Neuron (in vitro differentiated cells): ENCODE data around the gene CBLN1.
A peak's percentile ranks its signal among the peaks of the same experiment; 100 is the strongest.

Experiments used
- H2AFZ ChIP-seq: one replicate; pipeline ENCODE4 v1.6.1; 2013; ENCODE audit warnings: low read depth, mild to moderate bottlenecking, inconsistent platforms, low read length, moderate library complexity
- H3K27me3 ChIP-seq: one replicate; pipeline ENCODE4 v1.6.1; 2013; ENCODE audit warnings: low read length; ENCODE audit not compliant: insufficient read depth
- H3K36me3 ChIP-seq: one replicate; pipeline ENCODE4 v1.6.1; 2013; ENCODE audit warnings: low read length; ENCODE audit not compliant: insufficient read depth
- H3K4me1 ChIP-seq: one replicate; pipeline ENCODE4 v1.6.1; 2013; ENCODE audit warnings: low read length; ENCODE audit not compliant: insufficient read depth
- H3K4me3 ChIP-seq: 2 replicates; pipeline ENCODE4 v1.5.1; 2013; ENCODE audit warnings: mild to moderate bottlenecking, low read length, moderate library complexity
- H3K9me3 ChIP-seq: one replicate; pipeline ENCODE4 v1.6.1; 2013; ENCODE audit warnings: low read length

CBLN1 gene

GRCh38 chr16:49281480-49281842 is at the start of gene CBLN1:
TSS of gene CBLN1 (minus strand) at chr16:49281838. CDS start at chr16:49281465, 373 bp downstream.
- Histone ChIP-seq H3K4me1 (peaks cover 10% of the 10 kb centered on the region), H2AFZ (peak within 1 kb of the TSS; percentile 88), H3K27me3 (peaks cover 79% of the 10 kb centered on the region), H3K9me3 (no peaks in the 10 kb centered on the region), H3K36me3 (no peaks in the 10 kb centered on the region), H3K4me3 (peak within 1 kb of the TSS; percentile 60)

GRCh38 chr16:49330562-49331201 is 49.0 kb upstream of the CBLN1 start:
- Histone ChIP-seq H3K27me3 (no peaks in the 10 kb centered on the region), H3K9me3 (no peaks in the 10 kb centered on the region), H3K36me3 (no peaks in the 10 kb centered on the region), H3K4me3 (no peak overlapping the region), H2AFZ (no peak overlapping the region), H3K4me1 (no peaks in the 10 kb centered on the region)

GRCh38 chr16:49328325-49328724 is 46.7 kb upstream of the CBLN1 start:
- H2AFZ ChIP-seq: no peak overlapping the region
- H3K4me1 ChIP-seq: no peaks in the 10 kb centered on the region
- no peak overlapping the region for H3K4me3 ChIP-seq
- no peaks in the 10 kb centered on the region for H3K36me3 ChIP-seq
- H3K27me3 ChIP-seq: peaks cover 5% of the 10 kb centered on the region
- no peaks in the 10 kb centered on the region for H3K9me3 ChIP-seq

GRCh38 chr16:49327466-49327865 is 45.8 kb upstream of the CBLN1 start:
- no peaks in the 10 kb centered on the region for H3K36me3 ChIP-seq
- H3K27me3 ChIP-seq: peaks cover 5% of the 10 kb centered on the region
- H2AFZ ChIP-seq: no peak overlapping the region

GRCh38 chr16:49324703-49325102 is 43.1 kb upstream of the CBLN1 start:
- no peak overlapping the region for H3K4me3 ChIP-seq
- H3K4me1 ChIP-seq: no peaks in the 10 kb centered on the region
- no peaks in the 10 kb centered on the region for H3K9me3 ChIP-seq
- H3K36me3 ChIP-seq: no peaks in the 10 kb centered on the region
- H3K27me3 ChIP-seq: peaks cover 5% of the 10 kb centered on the region
- H2AFZ ChIP-seq: no peak overlapping the region

More at GRCh38 chr16:49327466-49327865, 45.8 kb upstream of the CBLN1 start:
- Histone ChIP-seq H3K9me3 (no peaks in the 10 kb centered on the region), H3K4me3 (no peak overlapping the region), H3K4me1 (no peaks in the 10 kb centered on the region)

GRCh38 chr16:49315602-49316001 is 34.0 kb upstream of the CBLN1 start:
- H3K27me3 ChIP-seq: peaks cover 6% of the 10 kb centered on the region
- H2AFZ ChIP-seq: no peak overlapping the region
- no peaks in the 10 kb centered on the region for H3K36me3 ChIP-seq
- no peaks in the 10 kb centered on the region for H3K9me3 ChIP-seq
- no peaks in the 10 kb centered on the region for H3K4me1 ChIP-seq
- no peak overlapping the region for H3K4me3 ChIP-seq

GRCh38 chr16:49312389-49312985 is 30.8 kb upstream of the CBLN1 start:
- Histone ChIP-seq H3K27me3 (peaks cover 6% of the 10 kb centered on the region), H3K9me3 (no peaks in the 10 kb centered on the region), H3K4me3 (no peak overlapping the region)

GRCh38 chr16:49311823-49312222 is 30.2 kb upstream of the CBLN1 start:
- Histone ChIP-seq H3K9me3 (no peaks in the 10 kb centered on the region), H3K27me3 (peaks cover 6% of the 10 kb centered on the region), H3K36me3 (no peaks in the 10 kb centered on the region), H3K4me1 (no peaks in the 10 kb centered on the region), H3K4me3 (no peak overlapping the region), H2AFZ (no peak overlapping the region)

More at GRCh38 chr16:49312389-49312985, 30.8 kb upstream of the CBLN1 start:
- H3K4me1 ChIP-seq: no peaks in the 10 kb centered on the region
- H2AFZ ChIP-seq: no peak overlapping the region
- no peaks in the 10 kb centered on the region for H3K36me3 ChIP-seq

- Histone ChIP-seq H3K9me3 (no peaks in the 10 kb centered on the region), H3K4me1 (no peaks in the 10 kb centered on the region), H3K27me3 (no peaks in the 10 kb centered on the region), H3K4me3 (no peak overlapping the region), H2AFZ (no peak overlapping the region), H3K36me3 (no peaks in the 10 kb centered on the region)
Measured at GRCh38 chr16:49307176-49307575, 25.5 kb upstream of the CBLN1 start.

- Histone ChIP-seq H3K36me3 (no peaks in the 10 kb centered on the region), H3K4me1 (no peaks in the 10 kb centered on the region), H3K27me3 (no peaks in the 10 kb centered on the region), H3K9me3 (no peaks in the 10 kb centered on the region), H3K4me3 (no peak overlapping the region), H2AFZ (no peak overlapping the region)
Measured at GRCh38 chr16:49305406-49305805, 23.8 kb upstream of the CBLN1 start.

- H3K27me3 ChIP-seq: peaks cover 14% of the 10 kb centered on the region
Measured at GRCh38 chr16:49292413-49292812, 10.8 kb upstream of the CBLN1 start.

GRCh38 chr16:49287572-49287971 is 5.9 kb upstream of the CBLN1 start:
- Histone ChIP-seq H3K27me3 (peaks cover 39% of the 10 kb centered on the region), H3K4me3 (no peak overlapping the region), H3K4me1 (peaks cover 7% of the 10 kb centered on the region), H2AFZ (no peak overlapping the region), H3K9me3 (no peaks in the 10 kb centered on the region), H3K36me3 (no peaks in the 10 kb centered on the region)

More at GRCh38 chr16:49292413-49292812, 10.8 kb upstream of the CBLN1 start:
- Histone ChIP-seq H3K4me3 (no peak overlapping the region), H3K36me3 (no peaks in the 10 kb centered on the region), H2AFZ (no peak overlapping the region), H3K4me1 (no peaks in the 10 kb centered on the region), H3K9me3 (no peaks in the 10 kb centered on the region)

GRCh38 chr16:49284962-49285361 is 3.3 kb upstream of the CBLN1 start:
- Histone ChIP-seq H2AFZ (no peak overlapping the region), H3K4me1 (peaks cover 10% of the 10 kb centered on the region), H3K36me3 (no peaks in the 10 kb centered on the region), H3K4me3 (no peak overlapping the region), H3K27me3 (peaks cover 53% of the 10 kb centered on the region), H3K9me3 (no peaks in the 10 kb centered on the region)
